GM12874 (cell line): ENCODE measurements around the gene LYPD1.

Experiments used
- CTCF ChIP-seq: IDR thresholded peaks from 2 replicates; pipeline ENCODE4 v1.5.1; 2011; ENCODE audit warnings: low read depth, mild to moderate bottlenecking, control low read depth, low read length, moderate library complexity; ENCODE audit not compliant: insufficient read depth

LYPD1 gene

GRCh38 chr2:132620115-132620514, 49.9 kb downstream of the LYPD1 start:
- no peak for TF ChIP-seq CTCF

GRCh38 chr2:132618734-132619133, 51.3 kb downstream of the LYPD1 start:
- TF ChIP-seq CTCF: no peak

GRCh38 chr2:132617989-132618388, 52.0 kb downstream of the LYPD1 start:
- no peak for TF ChIP-seq CTCF

- no peak for TF ChIP-seq CTCF
Observed at GRCh38 chr2:132615329-132616085, 54.5 kb downstream of the LYPD1 start.

- TF ChIP-seq CTCF: no peak
Observed at GRCh38 chr2:132611719-132612118, 58.3 kb downstream of the LYPD1 start.

- TF ChIP-seq CTCF: no peak
Observed at GRCh38 chr2:132609101-132609890, 60.7 kb downstream of the LYPD1 start.

- no peak for TF ChIP-seq CTCF
Observed at GRCh38 chr2:132608311-132608710, 61.7 kb downstream of the LYPD1 start.
